ENCODE measurements around the gene TIAM2. TPM values are rescaled to one million over a fixed set of nuclear protein-coding genes. Genes with fewer than 3 reads are reported as not detected.

The TIAM2 gene
- total and polyA plus RNA-seq, 2 donors (not counting 3 experiments of a cell fraction or from before 2014, with no cell fraction given) = 9.6 to 18.5 TPM

GRCh38 chr6:155100087-155100486 is 105.0 kb downstream of the TIAM2 start:
- CTCF ChIA-PET = no interaction called here
- H3K4me1 ChIP-seq (ENCODE audit: control insufficient read depth, extremely low read depth, insufficient read depth, low read length) = peaks cover 8% of the 10 kb centered on the region

More at GRCh38 chr6:155100087-155100486, 105.0 kb downstream of the TIAM2 start:
- DNase-seq (ENCODE audit: low read depth, low spot score) = no peak
- H2AFZ ChIP-seq (ENCODE audit: low read depth, low read length) = no peak overlapping the region
- BruUV-seq (replicated peaks) = no TSS peak
- H3K4me3 ChIP-seq (replicated peaks in 1 of 3; ENCODE audit: insufficient read depth in 1 of 3, low read depth in 1 of 3, low read length in 3 of 3) = no peak overlapping the region
- H3K27me3 ChIP-seq (ENCODE audit: control insufficient read depth in 2 of 2, insufficient read depth in 2 of 2, low read length in 2 of 2) = no peaks in the 10 kb centered on the region
- H3K36me3 ChIP-seq (ENCODE audit: control insufficient read depth in 2 of 2, extremely low read depth in 1 of 2, insufficient read depth in 2 of 2, low read length in 2 of 2) = no peaks in the 10 kb centered on the region
- H3K9ac ChIP-seq (replicated peaks; ENCODE audit: extremely low read depth, insufficient read depth, low read length) = no peak overlapping the region
- FAIRE-seq = no peak
- H3K27ac ChIP-seq (ENCODE audit: insufficient read depth, low read depth, low read length) = no peak overlapping the region
- POLR2A ChIA-PET = no interaction called here
- H3K9me3 ChIP-seq (replicated peaks; ENCODE audit: control insufficient read depth, insufficient read depth, low read length) = no peaks in the 10 kb centered on the region
- no peaks in the 10 kb centered on the region for H4K20me1 ChIP-seq (replicated peaks; ENCODE audit: control insufficient read depth, extremely low read depth, insufficient read depth, low read length)
- TF ChIP-seq MAX (IDR thresholded peaks at IDR 0.05; ENCODE audit: insufficient read depth, insufficient read length) = no peak
- no peak for TF ChIP-seq MYC (IDR thresholded peaks at IDR 0.05; ENCODE audit: low read depth, low read length)
- TF ChIP-seq, protein P1, sequence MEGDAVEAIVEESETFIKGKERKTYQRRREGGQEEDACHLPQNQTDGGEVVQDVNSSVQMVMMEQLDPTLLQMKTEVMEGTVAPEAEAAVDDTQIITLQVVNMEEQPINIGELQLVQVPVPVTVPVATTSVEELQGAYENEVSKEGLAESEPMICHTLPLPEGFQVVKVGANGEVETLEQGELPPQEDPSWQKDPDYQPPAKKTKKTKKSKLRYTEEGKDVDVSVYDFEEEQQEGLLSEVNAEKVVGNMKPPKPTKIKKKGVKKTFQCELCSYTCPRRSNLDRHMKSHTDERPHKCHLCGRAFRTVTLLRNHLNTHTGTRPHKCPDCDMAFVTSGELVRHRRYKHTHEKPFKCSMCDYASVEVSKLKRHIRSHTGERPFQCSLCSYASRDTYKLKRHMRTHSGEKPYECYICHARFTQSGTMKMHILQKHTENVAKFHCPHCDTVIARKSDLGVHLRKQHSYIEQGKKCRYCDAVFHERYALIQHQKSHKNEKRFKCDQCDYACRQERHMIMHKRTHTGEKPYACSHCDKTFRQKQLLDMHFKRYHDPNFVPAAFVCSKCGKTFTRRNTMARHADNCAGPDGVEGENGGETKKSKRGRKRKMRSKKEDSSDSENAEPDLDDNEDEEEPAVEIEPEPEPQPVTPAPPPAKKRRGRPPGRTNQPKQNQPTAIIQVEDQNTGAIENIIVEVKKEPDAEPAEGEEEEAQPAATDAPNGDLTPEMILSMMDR (IDR thresholded peaks at IDR 0.05; ENCODE audit: extremely low read depth in 1 of 2, insufficient read depth in 1 of 2, low read depth in 1 of 2, low read length in 2 of 2) = no peak
- no peak for TF ChIP-seq POLR2A (IDR thresholded peaks at IDR 0.05; ENCODE audit: low read depth, low read length)
- TF ChIP-seq GATA2 (IDR thresholded peaks at IDR 0.05; ENCODE audit: insufficient read depth, insufficient read length, low read depth, low read length) = no peak
- no peak for TF ChIP-seq EZH2 (IDR thresholded peaks at IDR 0.05; ENCODE audit: borderline replicate concordance, low read depth, low read length, severe bottlenecking)
- no peak for TF ChIP-seq POLR2AphosphoS5 (IDR thresholded peaks at IDR 0.05; ENCODE audit: insufficient read depth, low read depth, low read length)
- TF ChIP-seq JUN (IDR thresholded peaks at IDR 0.05; ENCODE audit: borderline replicate concordance, insufficient read depth, insufficient read length, low read depth) = no peak
- TF ChIP-seq FOS (IDR thresholded peaks at IDR 0.05; ENCODE audit: borderline replicate concordance, insufficient read depth, low read length) = no peak
- no peaks in the 10 kb centered on the region for H3K79me2 ChIP-seq (ENCODE audit: control insufficient read depth, insufficient read depth, low read length)
- dilution Hi-C loops (cut with MboI; ENCODE audit: extremely low pct_ligation_motif_present, low sequenced_read_pairs) (no loop called here), intact Hi-C loops (cut with micrococcal nuclease) (no loop called here)
- no peaks in the 10 kb centered on the region for H3K9me1 ChIP-seq (replicated peaks; ENCODE audit: control insufficient read depth, extremely low read depth, insufficient read depth, low read length)
- no peak overlapping the region for H3K4me2 ChIP-seq (ENCODE audit: insufficient read depth, low read length)

Measured in endothelial cell of umbilical vein (primary cell).